Measurements from ENCODE around the gene ZC3H15.

ZC3H15 gene

DNA sequence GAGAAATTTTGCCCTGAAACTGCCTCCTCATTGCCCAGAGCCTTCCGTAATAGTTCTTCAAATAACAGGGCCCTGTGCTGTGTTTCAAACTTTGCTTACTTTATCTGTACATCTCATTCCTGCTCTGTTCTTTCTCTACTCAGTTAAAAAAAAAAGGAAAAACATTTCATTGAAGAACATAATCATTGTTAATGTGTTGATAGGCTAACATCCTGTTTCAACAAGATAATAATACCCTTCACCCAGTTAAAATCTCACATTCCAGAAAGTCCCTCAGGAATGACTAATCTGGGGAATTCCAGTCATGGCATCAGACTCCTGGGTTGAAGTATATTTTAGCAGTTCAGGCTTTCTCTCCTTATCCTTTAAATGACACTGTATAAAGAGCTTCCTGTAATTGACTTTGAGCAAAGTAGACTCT lies 58.2 kb downstream of the ZC3H15 start:
- DNase-seq = no peak

DNA sequence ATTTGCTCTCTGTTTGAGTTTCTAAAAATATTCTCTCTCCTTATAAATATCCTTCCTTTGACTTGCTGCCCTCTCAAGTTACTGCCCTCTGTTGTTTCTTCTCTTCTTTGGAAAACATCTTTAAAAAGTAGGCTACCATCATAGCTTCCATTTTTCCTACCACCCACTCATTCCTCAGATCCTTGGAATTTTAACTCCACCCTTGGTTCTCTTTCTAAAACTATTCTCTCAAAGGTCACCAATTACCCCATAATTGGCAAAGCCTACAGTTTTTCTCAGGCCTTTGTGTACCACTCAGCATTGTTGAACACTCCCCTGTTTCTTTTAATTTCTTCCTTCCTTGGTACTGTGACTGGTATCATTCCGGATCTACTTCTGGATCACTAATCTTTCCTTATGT lies 60.8 kb downstream of the ZC3H15 start:
- DNase-seq = no peak

GRCh38 chr2:186551323-186552050 lies 65.4 kb downstream of the ZC3H15 start:
- DNase-seq = no peak

DNA sequence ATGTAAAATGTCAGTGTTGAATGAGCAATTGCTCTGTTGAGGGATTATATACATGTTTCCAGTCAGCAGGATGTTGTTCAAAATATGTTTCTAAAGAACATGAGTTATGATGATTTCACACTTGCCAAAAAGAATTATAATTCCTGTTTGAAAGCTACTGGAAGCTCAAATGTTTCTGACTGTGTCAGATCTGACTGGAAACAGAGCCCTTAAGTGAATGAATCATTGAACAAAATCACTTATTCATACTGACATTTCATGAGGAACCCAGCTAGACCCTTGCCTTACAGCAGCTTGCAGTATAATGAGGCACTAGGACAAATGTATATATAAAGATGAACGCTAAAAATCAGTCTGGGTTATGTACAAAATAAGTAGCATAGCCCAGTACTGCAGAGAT lies 68.4 kb downstream of the ZC3H15 start:
- DNase-seq = no peak

- DNase-seq = no peak
Measured at GRCh38 chr2:186554850-186555671, 69.0 kb downstream of the ZC3H15 start.

DNA sequence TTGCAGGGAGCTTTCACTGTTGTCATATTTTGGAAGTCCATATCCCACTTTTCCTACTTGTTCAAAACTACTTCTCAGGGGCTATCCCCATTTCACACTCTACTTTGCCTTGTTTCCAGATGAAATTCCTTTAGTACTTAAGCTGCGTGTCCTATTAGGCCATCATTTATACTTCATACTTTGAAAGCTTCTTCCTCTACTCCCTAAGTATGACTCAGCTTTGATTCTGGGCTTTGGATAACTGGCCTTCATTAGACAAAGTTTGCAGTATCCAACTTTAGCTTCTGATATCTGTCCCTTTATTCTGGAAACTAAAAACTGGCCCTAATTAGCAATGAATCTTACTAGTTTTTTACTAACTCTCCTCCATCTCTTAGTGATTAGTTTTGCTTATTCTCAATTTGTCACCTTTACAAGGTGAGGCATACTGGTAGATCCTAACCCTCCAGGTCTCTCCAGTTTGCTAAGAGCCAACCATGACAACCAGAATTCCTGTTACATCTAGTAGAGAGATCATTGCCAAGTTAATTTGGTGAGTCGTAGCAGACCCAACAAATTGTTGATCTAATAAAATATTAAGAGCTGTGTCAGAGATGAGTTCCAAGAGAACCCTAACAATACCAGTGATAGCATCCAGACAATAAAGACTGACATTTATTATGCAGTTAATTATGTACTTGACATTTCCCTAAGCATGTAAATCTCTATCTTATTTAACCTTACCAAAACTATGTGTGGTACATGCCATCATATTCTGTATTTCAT lies 72.6 kb downstream of the ZC3H15 start:
- no peak for DNase-seq

Data from GOT3 (cell line).